ENCODE measurements around the gene WDR88. TPM values are rescaled to one million over a fixed set of nuclear protein-coding genes. Genes with fewer than 3 reads are reported as not detected.

Gene WDR88
- total and polyA plus RNA-seq, 2 of the 8 experiments (the other 6 are each of a cell fraction or from before 2014, with no cell fraction given): not detected

GRCh38 chr19:33207040-33207620 is 75.2 kb downstream of the WDR88 start (continued):
- no peak for TF ChIP-seq CHD7 (IDR thresholded peaks at IDR 0.05; ENCODE audit: insufficient replicate concordance, low read length)
- no peak for TF ChIP-seq RFX5 (IDR thresholded peaks at IDR 0.05; ENCODE audit: borderline replicate concordance, low read depth, low read length)
- no peak for TF ChIP-seq ATF3 (IDR thresholded peaks at IDR 0.05; ENCODE audit: insufficient read depth, low read depth, low read length)
- TF ChIP-seq JUN (IDR thresholded peaks at IDR 0.05; ENCODE audit: low read depth, low read length): no peak
- no peak for TF ChIP-seq SRF (IDR thresholded peaks at IDR 0.05; ENCODE audit: low read depth, low read length)

Measured in H1 (cell line).